ENCODE measurements around the gene MDM4.

- TF ChIP-seq, protein P1, sequence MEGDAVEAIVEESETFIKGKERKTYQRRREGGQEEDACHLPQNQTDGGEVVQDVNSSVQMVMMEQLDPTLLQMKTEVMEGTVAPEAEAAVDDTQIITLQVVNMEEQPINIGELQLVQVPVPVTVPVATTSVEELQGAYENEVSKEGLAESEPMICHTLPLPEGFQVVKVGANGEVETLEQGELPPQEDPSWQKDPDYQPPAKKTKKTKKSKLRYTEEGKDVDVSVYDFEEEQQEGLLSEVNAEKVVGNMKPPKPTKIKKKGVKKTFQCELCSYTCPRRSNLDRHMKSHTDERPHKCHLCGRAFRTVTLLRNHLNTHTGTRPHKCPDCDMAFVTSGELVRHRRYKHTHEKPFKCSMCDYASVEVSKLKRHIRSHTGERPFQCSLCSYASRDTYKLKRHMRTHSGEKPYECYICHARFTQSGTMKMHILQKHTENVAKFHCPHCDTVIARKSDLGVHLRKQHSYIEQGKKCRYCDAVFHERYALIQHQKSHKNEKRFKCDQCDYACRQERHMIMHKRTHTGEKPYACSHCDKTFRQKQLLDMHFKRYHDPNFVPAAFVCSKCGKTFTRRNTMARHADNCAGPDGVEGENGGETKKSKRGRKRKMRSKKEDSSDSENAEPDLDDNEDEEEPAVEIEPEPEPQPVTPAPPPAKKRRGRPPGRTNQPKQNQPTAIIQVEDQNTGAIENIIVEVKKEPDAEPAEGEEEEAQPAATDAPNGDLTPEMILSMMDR (IDR thresholded peaks at IDR 0.05; ENCODE audit: insufficient read depth, low read depth, low read length): no peak
- no peak for TF ChIP-seq EZH2 (IDR thresholded peaks at IDR 0.05; ENCODE audit: insufficient read depth, low read length)
Observed at GRCh38 chr1:204529371-204529895, 13.2 kb downstream of the MDM4 start.
